IMR-90 (cell line): ENCODE measurements around the gene DRC7. TPM values are rescaled to one million over a fixed set of nuclear protein-coding genes. Genes with fewer than 3 reads are reported as not detected.

Source experiments
- ATAC-seq: fragments of 200-7000 bp; cut with Tn5 transposase; 2 replicates; pipeline ENCODE4 v1.9.1; 2020; ENCODE audit warnings: low read depth, mild to moderate bottlenecking, moderate library complexity
- BruUV-seq: library from RNA; stranded (reverse); fragments of 400-500 nt; replicated peaks from 2 replicates; lab custom pipeline; 2021; lab: Mats Ljungman, UMichigan
- CTCF ChIA-PET: fragments of 300-600 bp; formaldehyde crosslinking; extraction: SDS; loops from one replicate; lab custom pipeline; 2021; ENCODE audit warnings: antibody characterized with exemption; lab: Yijun Ruan, JAX
- POLR2A ChIA-PET: fragments of 300-600 bp; sonication (Branson Sonifier 250); formaldehyde crosslinking; loops from one replicate; lab custom pipeline; 2022; ENCODE audit warnings: antibody characterized with exemption; ENCODE audit not compliant: unreplicated experiment; lab: Charles Lee
- DNase-seq: peaks from one replicate; pipeline ENCODE4 v3.0.0; 2013
- H2AFZ ChIP-seq: replicated peaks from 2 replicates; pipeline ENCODE3; 2013; ENCODE audit warnings: low read length, mild to moderate bottlenecking; ENCODE audit not compliant: poor library complexity
- H2AK5ac ChIP-seq: 2 replicates; pipeline ENCODE4 v1.6.1; 2013; ENCODE audit warnings: low read depth, low read length, inconsistent platforms
- H2AK9ac ChIP-seq: replicated peaks from 2 replicates; pipeline ENCODE3; 2013; ENCODE audit warnings: mild to moderate bottlenecking, low read depth, low read length, moderate library complexity; ENCODE audit not compliant: poor library complexity
- H2BK120ac ChIP-seq: 2 replicates; pipeline ENCODE4 v1.6.1; 2013; ENCODE audit warnings: low read depth, low read length, inconsistent platforms
- H2BK15ac ChIP-seq: 3 replicates; pipeline ENCODE4 v1.6.1; 2013; ENCODE audit warnings: low read depth, low read length, inconsistent platforms
- H2BK20ac ChIP-seq: 2 replicates; pipeline ENCODE4 v1.6.1; 2013; ENCODE audit warnings: low read depth, mild to moderate bottlenecking, inconsistent platforms, low read length, moderate library complexity
- H2BK5ac ChIP-seq: 2 replicates; pipeline ENCODE4 v1.6.1; 2013; ENCODE audit warnings: mild to moderate bottlenecking, low read depth, low read length, inconsistent platforms; ENCODE audit not compliant: poor library complexity, severe bottlenecking
- H3K14ac ChIP-seq: replicated peaks from 2 replicates; pipeline ENCODE4 v1.6.1; 2013; ENCODE audit warnings: low read depth, low read length, inconsistent platforms
- H3K18ac ChIP-seq: 2 replicates; pipeline ENCODE4 v1.6.1; 2013; ENCODE audit warnings: low read depth, low read length, control low read depth
- H3K23ac ChIP-seq: 2 replicates; pipeline ENCODE4 v1.6.1; 2013; ENCODE audit warnings: low read depth, low read length, inconsistent platforms
- H3K27ac ChIP-seq: 2 replicates; pipeline ENCODE4 v1.5.1; 2013; ENCODE audit warnings: mild to moderate bottlenecking, control low read depth, low read length; ENCODE audit not compliant: insufficient read depth
- H3K27me3 ChIP-seq: 2 replicates; pipeline ENCODE4 v1.6.1; 2013; ENCODE audit warnings: low read length; ENCODE audit not compliant: control insufficient read depth, insufficient read depth
- H3K36me3 ChIP-seq: 2 replicates; pipeline ENCODE4 v1.6.1; 2013; ENCODE audit warnings: low read length, mixed read lengths; ENCODE audit not compliant: control insufficient read depth, insufficient read depth
- H3K4ac ChIP-seq: 2 replicates; pipeline ENCODE4 v1.6.1; 2013; ENCODE audit warnings: low read depth, low read length, inconsistent platforms
- H3K4me1 ChIP-seq: 2 replicates; pipeline ENCODE4 v1.6.1; 2013; ENCODE audit warnings: low read length, mixed read lengths; ENCODE audit not compliant: control insufficient read depth, insufficient read depth
- H3K4me2 ChIP-seq: 2 replicates; pipeline ENCODE4 v1.6.1; 2013; ENCODE audit warnings: low read depth, mild to moderate bottlenecking, control low read depth, low read length, moderate library complexity
- H3K4me3 ChIP-seq: 2 replicates; pipeline ENCODE4 v1.5.1; 2013; ENCODE audit warnings: low read depth, mild to moderate bottlenecking, control low read depth, low read length, moderate library complexity; ENCODE audit not compliant: insufficient read depth
- H3K56ac ChIP-seq: 2 replicates; pipeline ENCODE4 v1.6.1; 2013; ENCODE audit warnings: low read length, inconsistent platforms; ENCODE audit not compliant: insufficient read depth; ENCODE audit errors: extremely low read depth
- H3K79me1 ChIP-seq, 2 experiments: 2 replicates each; pipeline ENCODE4 v1.6.1; 2013; ENCODE audit warnings: low read length in 2 of 2, inconsistent platforms in 1 of 2, low read depth in 1 of 2
- H3K9ac ChIP-seq: 2 replicates; pipeline ENCODE4 v1.6.1; 2013; ENCODE audit warnings: low read depth, low read length, control low read depth
- H3K9me1 ChIP-seq: 2 replicates; pipeline ENCODE4 v1.6.1; 2013; ENCODE audit warnings: low read length, inconsistent platforms; ENCODE audit not compliant: insufficient read depth
- H3K9me3 ChIP-seq: 2 replicates; pipeline ENCODE4 v1.6.1; 2013; ENCODE audit warnings: low read length; ENCODE audit not compliant: control insufficient read depth, insufficient read depth
- H4K20me1 ChIP-seq: 2 replicates; pipeline ENCODE4 v1.6.1; 2013; ENCODE audit warnings: low read length, inconsistent platforms; ENCODE audit not compliant: insufficient read depth
- H4K5ac ChIP-seq: 2 replicates; pipeline ENCODE4 v1.6.1; 2013; ENCODE audit warnings: mild to moderate bottlenecking, low read depth, low read length, control low read depth
- H4K8ac ChIP-seq, 2 experiments: 2 replicates each; pipeline ENCODE4 v1.6.1; 2013; ENCODE audit warnings: low read depth in 2 of 2, low read length in 2 of 2, control low read depth in 1 of 2, inconsistent platforms in 1 of 2
- H4K91ac ChIP-seq: 2 replicates; pipeline ENCODE4 v1.6.1; 2013; ENCODE audit warnings: low read depth, low read length, inconsistent platforms; ENCODE audit not compliant: insufficient read depth
- CEBPB ChIP-seq: IDR thresholded peaks from 2 replicates; pipeline ENCODE4 v1.6.1; 2012; ENCODE audit warnings: low read depth, low read length, improper control_type of control experiment
- FOS ChIP-seq: fragments of 150-350 bp; IDR thresholded peaks from 2 replicates; pipeline ENCODE4 v1.6.1; 2016; ENCODE audit warnings: low read depth, low read length
- WGBS, 2 experiments: methylation state at CpG; one replicate each; pipeline versions ENCODE4 v1.1.5 to v1.1.7; 2013; ENCODE audit warnings: missing lambda C conversion rate in 2 of 2; ENCODE audit not compliant: insufficient read length in 1 of 2; ENCODE audit errors: extremely low coverage in 2 of 2; 5-methylcytosine and 5-hydroxymethylcytosine counted together
- dilution Hi-C: fragments of 300-500 bp; cut with HindIII; formaldehyde crosslinking; loops from one replicate; pipeline ENCODE4 v1.14.3; 2018; ENCODE audit warnings: low sequenced_read_pairs; ENCODE audit not compliant: unreplicated experiment
- in situ Hi-C: fragments of 300-500 bp; cut with MboI; formaldehyde crosslinking; loops from 3 replicates; pipeline ENCODE4 v1.14.3; 2019; ENCODE audit warnings: low sequenced_read_pairs, inconsistent platforms, mixed read lengths
- intact Hi-C: fragments of 100-400 bp; cut with micrococcal nuclease; formaldehyde crosslinking; loops from 2 replicates; pipeline ENCODE4 v1.10.0; 2022
- polyA plus RNA-seq, 3 experiments: library from polyadenylated mRNA; depleted of rRNA; stranded (reverse); fragments of >200 nt; gene quantifications; 2 replicates each; pipeline ENCODE4 v1.2.3, GENCODE V29; 2012; ENCODE audit warnings: low replicate concordance in 1 of 3
- total RNA-seq: library from RNA; depleted of rRNA; stranded (reverse); fragments of >200 nt; gene quantifications from 2 replicates; pipeline ENCODE4 v1.2.3, GENCODE V29; 2012
- TF ChIP-seq, protein P1 (sequence below): fragments of 150-350 bp; IDR thresholded peaks from 2 replicates; pipeline ENCODE4 v1.6.1; 2016; ENCODE audit warnings: low read depth, mild to moderate bottlenecking, low read length, moderate library complexity, borderline replicate concordance
- TF ChIP-seq, protein P2 (sequence below): conservative IDR thresholded peaks from 2 replicates; pipeline ENCODE4 v1.5.1; 2012; ENCODE audit warnings: mild to moderate bottlenecking, low read depth, low read length, improper control_type of control experiment

DRC7 gene
- total and polyA plus RNA-seq, 2 of the 4 experiments (the other 2 are of a cell fraction) = not detected

DNA sequence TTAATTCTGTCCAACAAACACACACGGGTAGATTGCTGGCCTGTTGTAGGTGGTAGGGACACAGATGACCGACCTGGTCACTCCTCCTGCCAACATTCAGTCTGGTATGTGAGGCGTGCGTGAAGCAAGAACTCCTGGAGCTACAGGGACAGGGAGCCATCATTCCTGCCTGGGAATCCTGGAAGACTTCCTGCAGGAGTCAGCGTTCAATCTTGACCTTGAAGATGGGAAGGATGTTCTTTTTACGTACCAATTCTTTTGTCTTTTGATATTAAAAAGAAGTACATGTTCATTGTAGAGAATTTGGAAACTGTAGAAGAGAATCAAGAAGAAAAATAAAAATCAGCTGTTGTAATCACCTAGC, 30.0 kb upstream of the DRC7 start:
- CTCF ChIA-PET = no interaction called here
- H3K4me3 ChIP-seq = no peak overlapping the region
- H2BK20ac ChIP-seq = no peak overlapping the region
- peaks cover 10% of the 10 kb centered on the region for H3K27me3 ChIP-seq
- no peak overlapping the region for H3K4ac ChIP-seq
- no peaks in the 10 kb centered on the region; the same call in 1 of the 2 replicates for H3K9me1 ChIP-seq
- H4K20me1 ChIP-seq = no peaks in the 10 kb centered on the region
- H4K91ac ChIP-seq = no peak overlapping the region
- in situ Hi-C loops = no loop called here
- H2AK5ac ChIP-seq = no peak overlapping the region
- H2AFZ ChIP-seq = no peak overlapping the region
- H3K9me3 ChIP-seq = no peaks in the 10 kb centered on the region
- H4K8ac ChIP-seq = no peak overlapping the region
- no peaks in the 10 kb centered on the region for H3K79me1 ChIP-seq
- DNase-seq = no peak
- H4K5ac ChIP-seq = no peak overlapping the region
- no peak overlapping the region for H3K4me2 ChIP-seq
- no peak for ATAC-seq
- H3K9ac ChIP-seq = no peak overlapping the region
- H3K4me1 ChIP-seq = no peaks in the 10 kb centered on the region
- H3K23ac ChIP-seq = no peak overlapping the region
- dilution Hi-C loops = no loop called here
- H2BK5ac ChIP-seq = no peak overlapping the region
- no peak overlapping the region for H3K14ac ChIP-seq
- no peak overlapping the region for H2BK120ac ChIP-seq
- WGBS, 2 experiments = no CpG with 5 or more reads among the region's 6 CpGs
- no peak overlapping the region for H3K27ac ChIP-seq
- H3K56ac ChIP-seq = no peak overlapping the region
- no peak overlapping the region for H2AK9ac ChIP-seq
- BruUV-seq = no TSS peak
- TF ChIP-seq, protein P1, sequence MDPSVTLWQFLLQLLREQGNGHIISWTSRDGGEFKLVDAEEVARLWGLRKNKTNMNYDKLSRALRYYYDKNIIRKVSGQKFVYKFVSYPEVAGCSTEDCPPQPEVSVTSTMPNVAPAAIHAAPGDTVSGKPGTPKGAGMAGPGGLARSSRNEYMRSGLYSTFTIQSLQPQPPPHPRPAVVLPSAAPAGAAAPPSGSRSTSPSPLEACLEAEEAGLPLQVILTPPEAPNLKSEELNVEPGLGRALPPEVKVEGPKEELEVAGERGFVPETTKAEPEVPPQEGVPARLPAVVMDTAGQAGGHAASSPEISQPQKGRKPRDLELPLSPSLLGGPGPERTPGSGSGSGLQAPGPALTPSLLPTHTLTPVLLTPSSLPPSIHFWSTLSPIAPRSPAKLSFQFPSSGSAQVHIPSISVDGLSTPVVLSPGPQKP = no peak
- no peak for TF ChIP-seq CEBPB
- TF ChIP-seq, protein P2, sequence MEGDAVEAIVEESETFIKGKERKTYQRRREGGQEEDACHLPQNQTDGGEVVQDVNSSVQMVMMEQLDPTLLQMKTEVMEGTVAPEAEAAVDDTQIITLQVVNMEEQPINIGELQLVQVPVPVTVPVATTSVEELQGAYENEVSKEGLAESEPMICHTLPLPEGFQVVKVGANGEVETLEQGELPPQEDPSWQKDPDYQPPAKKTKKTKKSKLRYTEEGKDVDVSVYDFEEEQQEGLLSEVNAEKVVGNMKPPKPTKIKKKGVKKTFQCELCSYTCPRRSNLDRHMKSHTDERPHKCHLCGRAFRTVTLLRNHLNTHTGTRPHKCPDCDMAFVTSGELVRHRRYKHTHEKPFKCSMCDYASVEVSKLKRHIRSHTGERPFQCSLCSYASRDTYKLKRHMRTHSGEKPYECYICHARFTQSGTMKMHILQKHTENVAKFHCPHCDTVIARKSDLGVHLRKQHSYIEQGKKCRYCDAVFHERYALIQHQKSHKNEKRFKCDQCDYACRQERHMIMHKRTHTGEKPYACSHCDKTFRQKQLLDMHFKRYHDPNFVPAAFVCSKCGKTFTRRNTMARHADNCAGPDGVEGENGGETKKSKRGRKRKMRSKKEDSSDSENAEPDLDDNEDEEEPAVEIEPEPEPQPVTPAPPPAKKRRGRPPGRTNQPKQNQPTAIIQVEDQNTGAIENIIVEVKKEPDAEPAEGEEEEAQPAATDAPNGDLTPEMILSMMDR = no peak
- no peak for TF ChIP-seq FOS
- intact Hi-C loops = no loop called here
- POLR2A ChIA-PET = no interaction called here
- no peak overlapping the region for H2BK15ac ChIP-seq
- H3K36me3 ChIP-seq = no peaks in the 10 kb centered on the region
- no peak overlapping the region for H3K18ac ChIP-seq
